ENCODE measurements around the gene PRDM16.

Gene PRDM16

GRCh38 chr1:3084726-3085125, 15.7 kb downstream of the PRDM16 start:
- no peak for TF ChIP-seq EZH2phosphoT487 (IDR thresholded peaks at IDR 0.05; ENCODE audit: borderline replicate concordance)
- TF ChIP-seq, protein P1, sequence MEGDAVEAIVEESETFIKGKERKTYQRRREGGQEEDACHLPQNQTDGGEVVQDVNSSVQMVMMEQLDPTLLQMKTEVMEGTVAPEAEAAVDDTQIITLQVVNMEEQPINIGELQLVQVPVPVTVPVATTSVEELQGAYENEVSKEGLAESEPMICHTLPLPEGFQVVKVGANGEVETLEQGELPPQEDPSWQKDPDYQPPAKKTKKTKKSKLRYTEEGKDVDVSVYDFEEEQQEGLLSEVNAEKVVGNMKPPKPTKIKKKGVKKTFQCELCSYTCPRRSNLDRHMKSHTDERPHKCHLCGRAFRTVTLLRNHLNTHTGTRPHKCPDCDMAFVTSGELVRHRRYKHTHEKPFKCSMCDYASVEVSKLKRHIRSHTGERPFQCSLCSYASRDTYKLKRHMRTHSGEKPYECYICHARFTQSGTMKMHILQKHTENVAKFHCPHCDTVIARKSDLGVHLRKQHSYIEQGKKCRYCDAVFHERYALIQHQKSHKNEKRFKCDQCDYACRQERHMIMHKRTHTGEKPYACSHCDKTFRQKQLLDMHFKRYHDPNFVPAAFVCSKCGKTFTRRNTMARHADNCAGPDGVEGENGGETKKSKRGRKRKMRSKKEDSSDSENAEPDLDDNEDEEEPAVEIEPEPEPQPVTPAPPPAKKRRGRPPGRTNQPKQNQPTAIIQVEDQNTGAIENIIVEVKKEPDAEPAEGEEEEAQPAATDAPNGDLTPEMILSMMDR (conservative IDR thresholded peaks at IDR 0.05; ENCODE audit: low read length) = no peak
- H3K36me3 ChIP-seq (ENCODE audit: insufficient read depth, low read length) = no peaks in the 10 kb centered on the region
- H2AFZ ChIP-seq (ENCODE audit: low read length) = no peak overlapping the region
- H3K79me2 ChIP-seq (ENCODE audit: insufficient read depth, low read length) = peaks cover 67% of the 10 kb centered on the region
- no peak overlapping the region for H3K4me3 ChIP-seq (ENCODE audit: low read length, poor library complexity, severe bottlenecking)
- H3K4me2 ChIP-seq (ENCODE audit: low read depth, low read length, poor library complexity, severe bottlenecking) = no peak overlapping the region
- no peaks in the 10 kb centered on the region for H3K9me3 ChIP-seq (ENCODE audit: insufficient read depth, low read depth, low read length)
- H3K9ac ChIP-seq (ENCODE audit: low read depth, low read length, poor library complexity, severe bottlenecking) = no peak overlapping the region
- H3F3A ChIP-seq (ENCODE audit: low read depth) = no peaks in the 10 kb centered on the region
- no peaks in the 10 kb centered on the region for H3K4me1 ChIP-seq (ENCODE audit: insufficient read depth, low read length, poor library complexity, severe bottlenecking)
- H3K27me3 ChIP-seq (ENCODE audit: insufficient read depth, low read length, poor library complexity, severe bottlenecking) = no peaks in the 10 kb centered on the region
- H4K20me1 ChIP-seq (ENCODE audit: insufficient read depth, low read length, poor library complexity, severe bottlenecking) = peaks cover 7% of the 10 kb centered on the region
- H3K9me2 ChIP-seq (replicated peaks; ENCODE audit: low read depth, low read length) = no peaks in the 10 kb centered on the region

DNA sequence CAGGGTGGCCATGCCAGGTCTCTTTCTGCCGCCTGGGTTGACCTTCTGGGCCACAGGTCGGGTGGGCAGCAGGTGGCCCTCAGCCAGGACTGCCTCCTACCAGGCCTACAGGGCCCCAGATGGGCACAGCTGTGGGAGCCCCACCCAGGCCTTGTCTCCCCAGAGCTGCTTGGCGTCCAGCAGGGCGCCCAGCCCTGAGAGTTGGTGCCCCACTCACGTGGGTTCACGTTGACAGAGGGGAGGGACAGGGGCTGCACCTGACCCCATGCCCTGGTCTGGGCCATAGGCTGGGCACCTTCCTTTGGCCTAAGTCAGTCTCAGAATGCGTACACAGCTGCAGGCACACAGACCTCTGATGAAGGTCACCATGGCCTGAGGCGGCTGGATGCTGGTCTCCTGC, 16.7 kb downstream of the PRDM16 start:
- Histone ChIP-seq H2AFZ (ENCODE audit: low read length) (no peak overlapping the region), H3K4me1 (ENCODE audit: insufficient read depth, low read length, poor library complexity, severe bottlenecking) (no peaks in the 10 kb centered on the region), H4K20me1 (ENCODE audit: insufficient read depth, low read length, poor library complexity, severe bottlenecking) (peaks cover 5% of the 10 kb centered on the region), H3F3A (ENCODE audit: low read depth) (no peaks in the 10 kb centered on the region), H3K9ac (ENCODE audit: low read depth, low read length, poor library complexity, severe bottlenecking) (no peak overlapping the region), H3K4me3 (ENCODE audit: low read length, poor library complexity, severe bottlenecking) (no peak overlapping the region), H3K9me2 (replicated peaks; ENCODE audit: low read depth, low read length) (no peaks in the 10 kb centered on the region), H3K79me2 (ENCODE audit: insufficient read depth, low read length) (peaks cover 66% of the 10 kb centered on the region), H3K36me3 (ENCODE audit: insufficient read depth, low read length) (no peaks in the 10 kb centered on the region), H3K27me3 (ENCODE audit: insufficient read depth, low read length, poor library complexity, severe bottlenecking) (no peaks in the 10 kb centered on the region), H3K9me3 (ENCODE audit: insufficient read depth, low read depth, low read length) (no peaks in the 10 kb centered on the region), H3K4me2 (ENCODE audit: low read depth, low read length, poor library complexity, severe bottlenecking) (no peak overlapping the region)
- TF ChIP-seq EZH2phosphoT487 (IDR thresholded peaks at IDR 0.05; ENCODE audit: borderline replicate concordance) = no peak

GRCh38 chr1:3086272-3086974, 17.4 kb downstream of the PRDM16 start:
- Histone ChIP-seq H3K4me3 (ENCODE audit: low read length, poor library complexity, severe bottlenecking) (no peak overlapping the region), H3K4me2 (ENCODE audit: low read depth, low read length, poor library complexity, severe bottlenecking) (no peak overlapping the region), H3K9me3 (ENCODE audit: insufficient read depth, low read depth, low read length) (no peaks in the 10 kb centered on the region), H3K79me2 (ENCODE audit: insufficient read depth, low read length) (peaks cover 66% of the 10 kb centered on the region), H3K4me1 (ENCODE audit: insufficient read depth, low read length, poor library complexity, severe bottlenecking) (no peaks in the 10 kb centered on the region), H3K27me3 (ENCODE audit: insufficient read depth, low read length, poor library complexity, severe bottlenecking) (no peaks in the 10 kb centered on the region), H4K20me1 (ENCODE audit: insufficient read depth, low read length, poor library complexity, severe bottlenecking) (peaks cover 5% of the 10 kb centered on the region), H3K9me2 (replicated peaks; ENCODE audit: low read depth, low read length) (no peaks in the 10 kb centered on the region), H3K9ac (ENCODE audit: low read depth, low read length, poor library complexity, severe bottlenecking) (no peak overlapping the region), H3F3A (ENCODE audit: low read depth) (no peaks in the 10 kb centered on the region), H2AFZ (ENCODE audit: low read length) (no peak overlapping the region), H3K36me3 (ENCODE audit: insufficient read depth, low read length) (no peaks in the 10 kb centered on the region)
- TF ChIP-seq, protein P1 (conservative IDR thresholded peaks at IDR 0.05; ENCODE audit: low read length) = no peak
- TF ChIP-seq EZH2phosphoT487 (IDR thresholded peaks at IDR 0.05; ENCODE audit: borderline replicate concordance) = no peak

DNA sequence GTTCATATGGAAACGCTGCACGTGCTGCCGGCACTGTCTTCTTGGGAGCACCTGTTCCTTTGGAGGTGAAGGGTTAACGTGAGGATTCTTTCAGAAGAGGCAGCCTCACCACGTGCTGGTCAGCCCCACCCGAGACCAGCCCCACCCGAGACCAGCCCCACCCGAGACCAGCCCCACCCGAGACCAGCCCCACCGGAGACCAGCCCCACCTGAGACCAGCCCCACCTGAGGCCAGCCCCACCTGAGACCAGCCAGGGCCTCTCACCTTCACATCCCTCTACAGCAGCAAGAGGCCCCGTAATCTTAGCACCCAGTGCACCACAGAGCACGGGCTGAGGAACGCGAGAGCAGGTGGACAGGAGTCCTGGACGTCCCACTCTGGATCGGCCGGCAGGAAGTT, 18.0 kb downstream of the PRDM16 start:
- Histone ChIP-seq H3F3A (ENCODE audit: low read depth) (no peaks in the 10 kb centered on the region), H4K20me1 (ENCODE audit: insufficient read depth, low read length, poor library complexity, severe bottlenecking) (peaks cover 5% of the 10 kb centered on the region)

More for the DNA sequence above, 18.0 kb downstream of the PRDM16 start:
- Histone ChIP-seq H3K36me3 (ENCODE audit: insufficient read depth, low read length) (no peaks in the 10 kb centered on the region), H3K9me3 (ENCODE audit: insufficient read depth, low read depth, low read length) (no peaks in the 10 kb centered on the region), H3K79me2 (ENCODE audit: insufficient read depth, low read length) (peaks cover 66% of the 10 kb centered on the region), H3K4me3 (ENCODE audit: low read length, poor library complexity, severe bottlenecking) (no peak overlapping the region), H3K9ac (ENCODE audit: low read depth, low read length, poor library complexity, severe bottlenecking) (no peak overlapping the region), H3K9me2 (replicated peaks; ENCODE audit: low read depth, low read length) (no peaks in the 10 kb centered on the region), H3K4me2 (ENCODE audit: low read depth, low read length, poor library complexity, severe bottlenecking) (no peak overlapping the region), H3K27me3 (ENCODE audit: insufficient read depth, low read length, poor library complexity, severe bottlenecking) (no peaks in the 10 kb centered on the region), H3K4me1 (ENCODE audit: insufficient read depth, low read length, poor library complexity, severe bottlenecking) (no peaks in the 10 kb centered on the region), H2AFZ (ENCODE audit: low read length) (no peak overlapping the region)
- TF ChIP-seq, protein P1 (conservative IDR thresholded peaks at IDR 0.05; ENCODE audit: low read length) = no peak
- TF ChIP-seq EZH2phosphoT487 (IDR thresholded peaks at IDR 0.05; ENCODE audit: borderline replicate concordance) = no peak
